ENCODE results near the gene PRDM16. TPM values are rescaled to one million over a fixed set of nuclear protein-coding genes. Genes with fewer than 3 reads are reported as not detected.

PRDM16 gene
- total RNA-seq, 1 donor from 2014 or later = 21.4 TPM

GRCh38 chr1:3471356-3472087 lies 402.5 kb downstream of the PRDM16 start:
- Mint-ChIP-seq H3K4me1 (ENCODE audit: unreplicated experiment) (peaks cover 14% of the 10 kb centered on the region), H3K27me3 (ENCODE audit: unreplicated experiment) (peaks cover 20% of the 10 kb centered on the region), H3K9me3 (ENCODE audit: unreplicated experiment) (no peaks in the 10 kb centered on the region), H3K36me3 (ENCODE audit: low read depth, unreplicated experiment) (peaks cover 8% of the 10 kb centered on the region), H3K27ac (ENCODE audit: unreplicated experiment) (no peak overlapping the region), H3K4me3 (ENCODE audit: unreplicated experiment) (no peak overlapping the region)
- TF ChIP-seq CTCF (IDR thresholded peaks at IDR 0.05; ENCODE audit: unreplicated experiment) = no peak
- peak; percentile 63 for DNase-seq (ENCODE audit: low spot score)

GRCh38 chr1:3472088-3472850 lies 403.3 kb downstream of the PRDM16 start:
- H3K9me3 Mint-ChIP-seq (ENCODE audit: unreplicated experiment) = no peaks in the 10 kb centered on the region
- H3K27me3 Mint-ChIP-seq (ENCODE audit: unreplicated experiment) = peaks cover 20% of the 10 kb centered on the region
- H3K4me3 Mint-ChIP-seq (ENCODE audit: unreplicated experiment) = no peak overlapping the region
- no peak for DNase-seq (ENCODE audit: low spot score)
- peaks cover 8% of the 10 kb centered on the region for H3K36me3 Mint-ChIP-seq (ENCODE audit: low read depth, unreplicated experiment)
- peaks cover 14% of the 10 kb centered on the region for H3K4me1 Mint-ChIP-seq (ENCODE audit: unreplicated experiment)
- TF ChIP-seq CTCF (IDR thresholded peaks at IDR 0.05; ENCODE audit: unreplicated experiment) = no peak
- no peak overlapping the region for H3K27ac Mint-ChIP-seq (ENCODE audit: unreplicated experiment)

- DNase-seq (ENCODE audit: low spot score) = no peak
- no peak overlapping the region for H3K4me3 Mint-ChIP-seq (ENCODE audit: unreplicated experiment)
- no peak for TF ChIP-seq CTCF (IDR thresholded peaks at IDR 0.05; ENCODE audit: unreplicated experiment)
- no peaks in the 10 kb centered on the region for H3K9me3 Mint-ChIP-seq (ENCODE audit: unreplicated experiment)
- no peak overlapping the region for H3K27ac Mint-ChIP-seq (ENCODE audit: unreplicated experiment)
- H3K36me3 Mint-ChIP-seq (ENCODE audit: low read depth, unreplicated experiment) = peaks cover 8% of the 10 kb centered on the region
- H3K4me1 Mint-ChIP-seq (ENCODE audit: unreplicated experiment) = peaks cover 14% of the 10 kb centered on the region
- H3K27me3 Mint-ChIP-seq (ENCODE audit: unreplicated experiment) = peaks cover 24% of the 10 kb centered on the region
These were observed 403.9 kb downstream of the PRDM16 start for GRCh38 chr1:3472906-3473305.

- H3K36me3 Mint-ChIP-seq (ENCODE audit: low read depth, unreplicated experiment) = peaks cover 8% of the 10 kb centered on the region
- no peaks in the 10 kb centered on the region for H3K9me3 Mint-ChIP-seq (ENCODE audit: unreplicated experiment)
- peaks cover 14% of the 10 kb centered on the region for H3K4me1 Mint-ChIP-seq (ENCODE audit: unreplicated experiment)
- peaks cover 26% of the 10 kb centered on the region for H3K27me3 Mint-ChIP-seq (ENCODE audit: unreplicated experiment)
- no peak for TF ChIP-seq CTCF (IDR thresholded peaks at IDR 0.05; ENCODE audit: unreplicated experiment)
- no peak for DNase-seq (ENCODE audit: low spot score)
- peak overlapping the region; percentile 77 for H3K4me3 Mint-ChIP-seq (ENCODE audit: unreplicated experiment)
- H3K27ac Mint-ChIP-seq (ENCODE audit: unreplicated experiment) = no peak overlapping the region
These were observed 404.4 kb downstream of the PRDM16 start for GRCh38 chr1:3473381-3473844.

- peaks cover 14% of the 10 kb centered on the region for H3K4me1 Mint-ChIP-seq (ENCODE audit: unreplicated experiment)
- no peak overlapping the region for H3K27ac Mint-ChIP-seq (ENCODE audit: unreplicated experiment)
- H3K4me3 Mint-ChIP-seq (ENCODE audit: unreplicated experiment) = peak overlapping the region; percentile 77
- TF ChIP-seq CTCF (IDR thresholded peaks at IDR 0.05; ENCODE audit: unreplicated experiment) = no peak
- peaks cover 31% of the 10 kb centered on the region for H3K27me3 Mint-ChIP-seq (ENCODE audit: unreplicated experiment)
- peaks cover 8% of the 10 kb centered on the region for H3K36me3 Mint-ChIP-seq (ENCODE audit: low read depth, unreplicated experiment)
- no peak for DNase-seq (ENCODE audit: low spot score)
- H3K9me3 Mint-ChIP-seq (ENCODE audit: unreplicated experiment) = no peaks in the 10 kb centered on the region
These were observed 405.0 kb downstream of the PRDM16 start for GRCh38 chr1:3474016-3474415.
